Measurements from ENCODE around the gene WDR72.

DNA sequence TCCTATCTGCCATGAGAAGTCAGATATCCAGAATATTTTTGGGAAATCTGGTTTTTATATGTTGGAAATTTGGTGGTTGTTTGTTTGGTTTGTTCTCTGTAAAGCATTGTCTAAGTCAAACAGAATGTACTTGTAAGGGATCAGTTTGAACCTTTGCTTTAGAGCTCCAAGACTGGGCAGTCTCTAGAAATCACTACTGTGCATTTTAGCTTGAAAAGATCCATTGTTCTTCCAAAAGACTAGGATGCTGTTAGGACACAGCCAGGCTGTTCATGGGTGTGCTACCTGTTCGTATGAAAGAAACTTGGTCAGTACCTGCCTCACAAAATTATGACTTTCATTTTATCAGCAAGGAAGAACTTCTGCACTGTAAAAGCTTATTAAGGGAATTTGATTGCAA, 182.6 kb downstream of the WDR72 start:
- TF ChIP-seq RAD21 (IDR thresholded peaks at IDR 0.05) (no peak), CTCF (IDR thresholded peaks at IDR 0.05; ENCODE audit: low read depth, low read length, missing input control) (no peak), FOXA1 (IDR thresholded peaks at IDR 0.05) (no peak), RXRA (IDR thresholded peaks at IDR 0.05) (no peak), TAF1 (conservative IDR thresholded peaks at IDR 0.05) (no peak), YY1 (IDR thresholded peaks at IDR 0.05) (no peak), REST (IDR thresholded peaks at IDR 0.05) (no peak), HNF4G (IDR thresholded peaks at IDR 0.05) (no peak), ZBTB33 (IDR thresholded peaks at IDR 0.05) (no peak), JUND (IDR thresholded peaks at IDR 0.05) (no peak)
- TF ChIP-seq, protein P1, sequence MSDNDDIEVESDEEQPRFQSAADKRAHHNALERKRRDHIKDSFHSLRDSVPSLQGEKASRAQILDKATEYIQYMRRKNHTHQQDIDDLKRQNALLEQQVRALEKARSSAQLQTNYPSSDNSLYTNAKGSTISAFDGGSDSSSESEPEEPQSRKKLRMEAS (IDR thresholded peaks at IDR 0.05) = no peak

Measured in liver (tissue), 3 donors.